Heart left ventricle (tissue), 16 donors: Measurements from ENCODE around the gene DUSP28. TPM values are rescaled to one million over a fixed set of nuclear protein-coding genes. Genes with fewer than 3 reads are reported as not detected.

Experiments used
- ATAC-seq, 4 donors: fragments of 200-7000 bp; cut with Tn5 transposase; one replicate each; pipeline ENCODE4 v1.9.1; 2020 to 2022; ENCODE audit warnings: moderate library complexity in 4 of 4, mild to moderate bottlenecking in 3 of 4, moderate number of reproducible peaks in 1 of 4
- DNase-seq, 5 donors: peaks; one replicate each; pipeline ENCODE4 v3.0.0-alpha.2; 2020
- H3K27ac ChIP-seq, 12 donors: fragments of 200-600 bp; sonication (generic) in 4 of 12; one replicate each; pipeline versions ENCODE4 v1.5.0 to v1.8.0; 2016 to 2022; ENCODE audit warnings: mild to moderate bottlenecking in 2 of 12
- H3K27me3 ChIP-seq, 9 donors: fragments of 200-600 bp; sonication (generic) in 2 of 9; one replicate each; pipeline versions ENCODE4 v1.5.1 to v1.8.0; 2016 to 2022; ENCODE audit warnings: mild to moderate bottlenecking in 3 of 9
- H3K36me3 ChIP-seq, 9 donors: fragments of 200-600 bp; sonication (generic) in 2 of 9; one replicate each; pipeline versions ENCODE4 v1.5.0 to v1.8.0; 2018 to 2022; ENCODE audit warnings: mild to moderate bottlenecking in 2 of 9
- H3K4me1 ChIP-seq, 12 donors: fragments of 200-600 bp; sonication (generic) in 4 of 12; one replicate each; pipeline versions ENCODE4 v1.5.0 to v1.8.0; 2016 to 2022; ENCODE audit warnings: mild to moderate bottlenecking in 3 of 12
- H3K4me3 ChIP-seq, 12 donors: fragments of 200-600 bp; sonication (generic) in 4 of 12; one replicate each; pipeline versions ENCODE4 v1.5.0 to v1.8.0; 2017 to 2022; ENCODE audit warnings: mild to moderate bottlenecking in 9 of 12, moderate library complexity in 4 of 12
- H3K9me3 ChIP-seq, 12 donors: fragments of 200-600 bp; sonication (generic) in 4 of 12; one replicate each; pipeline versions ENCODE4 v1.5.0 to v1.8.0; 2016 to 2022; ENCODE audit warnings: mild to moderate bottlenecking in 1 of 12
- POLR2A ChIP-seq, 2 donors: fragments of 450-650 bp; IDR thresholded peaks; one replicate each; pipeline ENCODE4 v1.6.1; 2017; ENCODE audit warnings: antibody characterized with exemption in 2 of 2, mild to moderate bottlenecking in 2 of 2, moderate library complexity in 2 of 2
- WGBS, 4 donors: extraction: QIAGEN DNeasy Blood & Tissue Kit in 2 of 4; methylation state at CpG; one replicate each; pipeline versions ENCODE4 v1.1.5 to v1.1.7; 2013 to 2018; 5-methylcytosine and 5-hydroxymethylcytosine counted together
- intact Hi-C, 10 donors: fragments of 100-400 bp; cut with DNase I; formaldehyde crosslinking; loops; one replicate each; pipeline versions ENCODE4 v1.11.1 to v1.14.2; 2022
- polyA plus RNA-seq, 2 donors: library from polyadenylated mRNA; stranded (reverse); fragments of 200-250 nt; gene quantifications; one replicate each; pipeline ENCODE4 v1.2.3, GENCODE V29; 2013
- total RNA-seq, 9 donors: library from RNA; depleted of rRNA in 2 of 9; stranded (reverse); fragments of >200 nt in 2 of 9; fragmentation: NEBNext Ultra II Directional in 3 of 9; extraction: Animal tissue kit (Norgen Biotek cat#: 25700) in 3 of 9; gene quantifications; one replicate each; pipeline versions ENCODE4 v1.1.0 to v1.2.4, GENCODE V29; 2016 to 2023
- TF ChIP-seq, protein P1 (sequence below), 12 donors: fragments of 200-600 bp; sonication (generic) in 4 of 12; IDR thresholded peaks; one replicate each; pipeline versions ENCODE4 v1.5.0 to v1.8.0; 2018 to 2022; ENCODE audit warnings: antibody characterized with exemption in 12 of 12, mild to moderate bottlenecking in 5 of 12
- donor health status: ischemic (EF 13 %, LVEDD 7.1; RV severe dilation, severe dysfunction).
- donor health status: healthy with polysubstance abuse.
- donor health status: DM: no; HTN: yes; CAD: no.
- donor health status: DM: no; HTN: no; CAD: no.
- donor health status: ischemic (EF 25% LVEDD 6.9; RV normal size, moderate dysfunction).
- donor health status: ischemic (EF 25% LVEDD 5.7; RV mildly dilated, moderate dysfunction).
- donor health status: healthy.
- donor health status: DM: yes; HTN: yes; CAD: no.
- donor health status: ischemic (EF 35%, LVEDD 5.7; RV mildly dilated, moderate dysfunction).
- donor health status: nonischemic (EF 11% LVEDD 7.7; RV severe dilation, severe dysfunction).
- donor health status: DM: yes; HTN: yes; CAD: no.
- donor health status: PGD.
- donor health status: ischemic (EF 29% LVEDD 5.4; RV normal size, mild dysfunction).
- donor health status: nonischemic (EF 23%, LVEDD 6.1; RV moderate dilation, normal function).

DUSP28 gene
- total and polyA plus RNA-seq, 11 donors, result 3.6 to 23.9 (median 13.3) TPM

DNA sequence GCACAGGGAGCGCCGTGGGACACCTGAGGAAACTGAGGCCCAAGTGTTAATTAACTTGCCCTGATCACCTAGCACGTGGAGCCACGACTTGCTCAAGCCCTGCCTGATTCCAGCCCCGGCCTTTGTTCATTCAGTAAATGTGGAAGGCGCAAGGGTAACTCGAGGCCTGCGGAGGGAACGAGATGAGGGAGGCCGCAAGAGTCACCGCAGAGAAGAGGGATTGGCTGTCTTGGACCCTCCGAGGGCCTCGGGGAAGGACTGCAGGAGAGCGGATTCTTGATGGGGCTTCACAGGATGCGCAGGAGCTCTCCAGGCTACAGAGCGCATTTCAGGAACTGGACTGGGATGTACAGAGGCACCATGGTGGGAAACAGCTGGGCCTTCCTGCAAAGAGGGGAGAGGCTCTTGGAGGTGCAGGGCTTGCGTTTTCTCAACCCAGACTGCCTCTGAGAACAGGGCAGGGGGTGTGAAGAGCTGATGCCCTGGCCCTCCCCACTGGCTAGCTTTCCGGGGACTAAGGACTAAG, 1.9 kb upstream of the DUSP28 start:
- intact Hi-C loops, result no loop called here
- Histone ChIP-seq H3K27ac (no peak overlapping the region), H3K27me3 (peaks cover 0 to 3% (median 0%) of the 10 kb centered on the region in 9 donors), H3K4me1 (peaks cover 7 to 57% (median 40%) of the 10 kb centered on the region in 12 donors), H3K9me3 (no peaks in the 10 kb centered on the region), H3K36me3 (peaks cover 0 to 12% (median under 1%) of the 10 kb centered on the region in 9 donors), H3K4me3 (peak overlapping the region in 9 of 12 donors; percentile 43 to 61 (median 50))
- WGBS, 4 donors, result 83 to 86% (median 84%) methylated on average over 16 to 18 of the region's 18 CpGs
- TF ChIP-seq, protein P1, sequence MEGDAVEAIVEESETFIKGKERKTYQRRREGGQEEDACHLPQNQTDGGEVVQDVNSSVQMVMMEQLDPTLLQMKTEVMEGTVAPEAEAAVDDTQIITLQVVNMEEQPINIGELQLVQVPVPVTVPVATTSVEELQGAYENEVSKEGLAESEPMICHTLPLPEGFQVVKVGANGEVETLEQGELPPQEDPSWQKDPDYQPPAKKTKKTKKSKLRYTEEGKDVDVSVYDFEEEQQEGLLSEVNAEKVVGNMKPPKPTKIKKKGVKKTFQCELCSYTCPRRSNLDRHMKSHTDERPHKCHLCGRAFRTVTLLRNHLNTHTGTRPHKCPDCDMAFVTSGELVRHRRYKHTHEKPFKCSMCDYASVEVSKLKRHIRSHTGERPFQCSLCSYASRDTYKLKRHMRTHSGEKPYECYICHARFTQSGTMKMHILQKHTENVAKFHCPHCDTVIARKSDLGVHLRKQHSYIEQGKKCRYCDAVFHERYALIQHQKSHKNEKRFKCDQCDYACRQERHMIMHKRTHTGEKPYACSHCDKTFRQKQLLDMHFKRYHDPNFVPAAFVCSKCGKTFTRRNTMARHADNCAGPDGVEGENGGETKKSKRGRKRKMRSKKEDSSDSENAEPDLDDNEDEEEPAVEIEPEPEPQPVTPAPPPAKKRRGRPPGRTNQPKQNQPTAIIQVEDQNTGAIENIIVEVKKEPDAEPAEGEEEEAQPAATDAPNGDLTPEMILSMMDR (IDR thresholded peaks at IDR 0.05), result no peak
- no peak for TF ChIP-seq POLR2A (IDR thresholded peaks at IDR 0.05)
- no peak for ATAC-seq
- DNase-seq, result no peak

DNA sequence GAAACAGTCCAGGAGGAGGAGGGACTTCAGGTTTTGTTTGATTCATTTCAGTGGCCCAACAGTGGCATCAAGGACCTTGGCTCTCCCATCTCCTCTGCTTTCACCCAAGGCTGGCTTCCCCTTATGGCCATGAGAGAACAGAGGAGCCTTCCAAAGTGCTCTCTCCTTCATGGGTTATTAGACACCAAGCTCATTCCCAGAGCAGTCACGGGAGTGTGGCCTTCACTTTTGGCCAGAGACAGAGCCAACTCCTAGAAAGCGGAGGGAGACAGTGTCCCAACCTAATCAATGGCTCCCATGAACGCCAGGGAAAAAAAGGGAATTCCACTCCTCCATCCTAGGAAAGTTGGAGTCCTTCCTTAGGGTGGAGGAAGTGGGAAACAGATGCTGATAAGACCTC, 871 bp upstream of the DUSP28 start:
- H3K36me3 ChIP-seq, result peaks cover 0 to 12% (median 0%) of the 10 kb centered on the region in 9 donors
- WGBS, 4 donors, result 87 to 97% (median 92%) methylated on average over 2 to 3 of the region's 3 CpGs
- TF ChIP-seq, protein P1 (IDR thresholded peaks at IDR 0.05), result no peak
- TF ChIP-seq POLR2A (IDR thresholded peaks at IDR 0.05), result no peak
- peaks cover 0 to 3% (median 0%) of the 10 kb centered on the region in 9 donors for H3K27me3 ChIP-seq
- DNase-seq (no peak), ATAC-seq (no peak)
- peak overlapping the region in 2 of 12 donors; percentile 91 to 94 for H3K4me3 ChIP-seq
- H3K4me1 ChIP-seq, result peaks cover 7 to 67% (median 39%) of the 10 kb centered on the region in 12 donors
- H3K27ac ChIP-seq, result no peak overlapping the region
- intact Hi-C loops, result no loop called here
- H3K9me3 ChIP-seq, result no peaks in the 10 kb centered on the region

DNA sequence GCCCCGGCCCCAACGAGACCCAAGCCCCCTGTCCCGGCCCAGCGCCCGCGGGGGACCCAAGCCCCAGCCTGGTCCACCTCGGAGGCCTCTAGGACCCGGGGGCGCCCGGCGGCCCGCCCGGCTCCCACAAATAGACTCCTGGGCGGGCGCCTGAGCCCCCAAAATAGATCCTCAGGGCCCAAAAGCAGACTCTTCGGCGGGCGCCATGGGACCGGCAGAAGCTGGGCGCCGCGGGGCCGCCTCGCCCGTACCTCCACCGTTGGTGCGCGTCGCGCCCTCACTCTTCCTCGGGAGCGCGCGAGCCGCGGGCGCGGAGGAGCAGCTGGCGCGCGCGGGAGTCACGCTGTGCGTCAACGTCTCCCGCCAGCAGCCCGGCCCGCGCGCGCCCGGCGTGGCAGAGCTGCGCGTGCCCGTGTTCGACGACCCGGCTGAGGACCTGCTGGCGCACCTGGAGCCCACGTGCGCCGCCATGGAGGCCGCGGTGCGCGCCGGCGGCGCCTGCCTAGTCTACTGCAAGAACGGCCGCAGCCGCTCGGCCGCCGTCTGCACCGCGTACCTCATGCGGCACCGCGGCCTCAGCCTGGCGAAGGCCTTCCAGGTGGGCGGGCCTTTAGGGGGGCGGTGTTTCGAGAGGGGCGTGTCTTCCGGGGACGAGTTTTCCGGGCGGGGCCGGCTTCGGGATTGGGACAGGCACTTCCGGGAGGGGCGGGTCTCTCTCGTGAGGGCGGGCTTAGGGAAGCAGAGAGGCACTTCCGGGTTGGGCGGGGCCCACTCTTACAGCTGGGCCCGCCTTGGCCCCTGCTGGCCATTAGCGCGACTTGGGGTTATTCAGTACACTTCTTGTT, 545 bp downstream of the DUSP28 start:
- H3K9me3 ChIP-seq, result no peaks in the 10 kb centered on the region
- H3K36me3 ChIP-seq, result peaks cover 0 to 12% (median 0%) of the 10 kb centered on the region in 9 donors
- TF ChIP-seq, protein P1 (IDR thresholded peaks at IDR 0.05), result peak in 11 of 12 donors; percentile 11 to 52 (median 28)
- peak; percentile 14 to 77 for TF ChIP-seq POLR2A (IDR thresholded peaks at IDR 0.05)
- intact Hi-C loops, result loop anchor here in 3 of 10 donors (1.0 to 10.0 kb wide), 5 partner anchors 26 to 536 kb away; partner anchors contain the start of genes CAPN10 (in 3 of the 3), NDUFA10 (in 1 of the 3) and SNED1 (in 1 of the 3)
- H3K27me3 ChIP-seq, result peaks cover 0 to 3% (median 0%) of the 10 kb centered on the region in 9 donors
- H3K27ac ChIP-seq, result peak overlapping the region; percentile 99 to 100 (median 100)
- H3K4me1 ChIP-seq, result peaks cover 7 to 81% (median 45%) of the 10 kb centered on the region in 12 donors
- whole genome bisulfite sequencing, 4 donors, result 0 to 1% (median 0%) methylated on average over 24 to 101 of the region's 101 CpGs
- peak; percentile 100 for DNase-seq
- ATAC-seq, result peak; percentile 86 to 95 (median 92)
- H3K4me3 ChIP-seq, result peak overlapping the region; percentile 43 to 94 (median 90)
